ENCODE data around the gene GATA3.

GATA3 gene

DNA sequence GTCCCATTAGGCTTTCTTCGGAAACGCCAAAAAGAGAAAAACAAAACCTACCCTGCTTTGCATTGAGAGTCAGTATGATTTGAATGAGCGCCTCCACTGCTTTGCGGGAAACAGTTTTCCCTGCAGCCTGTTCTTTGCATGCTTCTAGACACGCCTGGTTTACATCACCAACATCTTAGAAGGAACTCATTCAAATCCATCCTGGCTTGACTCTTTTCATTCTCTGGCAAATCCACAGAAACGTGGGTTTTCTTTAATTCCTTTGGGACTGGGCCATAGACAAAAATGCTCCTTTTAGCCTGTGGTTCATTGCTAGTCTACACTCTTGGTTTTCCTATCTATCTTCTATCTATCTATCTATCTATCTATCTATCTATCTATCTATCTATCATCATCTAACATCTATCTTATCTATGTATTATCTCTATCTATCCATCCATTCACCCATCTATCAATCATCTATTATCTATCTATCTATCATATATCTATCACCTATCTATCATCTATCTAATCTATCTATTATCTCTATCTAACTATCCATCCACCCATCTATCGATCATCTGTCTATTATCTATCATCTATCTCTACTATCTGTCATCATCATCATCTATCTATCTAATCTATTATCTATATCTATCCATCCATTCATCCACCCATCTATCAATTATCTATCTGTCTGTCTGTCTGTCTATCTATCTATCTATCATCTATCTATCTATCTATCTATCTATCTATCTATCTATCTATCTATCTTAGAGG is 68.3 kb downstream of the GATA3 start:
- Histone ChIP-seq H3K27me3 (ENCODE audit: insufficient read depth, low read length) (no peaks in the 10 kb centered on the region), H3K4me3 (ENCODE audit: low read depth, low read length) (no peak overlapping the region), H3K79me2 (ENCODE audit: control insufficient read depth, insufficient read depth, low read length, unreplicated experiment) (no peaks in the 10 kb centered on the region), H3K27ac (ENCODE audit: low read depth, low read length) (no peak overlapping the region), H3K36me3 (ENCODE audit: insufficient read depth, low read length) (no peaks in the 10 kb centered on the region), H2AFZ (ENCODE audit: low read length, unreplicated experiment) (no peak overlapping the region), H3K4me1 (ENCODE audit: control insufficient read depth, insufficient read depth, low read length, unreplicated experiment) (no peaks in the 10 kb centered on the region)

DNA sequence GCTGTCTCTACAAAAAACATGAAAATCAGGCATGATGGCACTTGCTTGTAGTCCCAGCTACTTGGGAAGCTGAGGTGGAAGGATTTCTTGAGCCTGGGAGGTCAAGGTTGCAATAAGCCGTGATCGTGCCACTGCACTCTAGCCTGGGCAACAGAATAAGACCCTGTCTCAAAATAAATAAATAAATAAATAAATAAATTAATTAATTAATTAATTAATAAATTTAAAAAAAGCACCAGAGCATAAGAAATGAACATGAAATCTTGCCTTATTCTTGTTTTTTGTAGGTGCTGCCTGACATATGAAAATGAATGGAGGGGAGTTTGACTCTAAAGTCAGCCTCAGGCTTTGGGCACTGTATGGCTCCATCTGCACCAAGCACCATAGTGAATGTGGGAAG is 69.9 kb downstream of the GATA3 start:
- Histone ChIP-seq H3K36me3 (ENCODE audit: insufficient read depth, low read length) (no peaks in the 10 kb centered on the region), H3K4me1 (ENCODE audit: control insufficient read depth, insufficient read depth, low read length, unreplicated experiment) (no peaks in the 10 kb centered on the region), H3K4me3 (ENCODE audit: low read depth, low read length) (no peak overlapping the region), H3K27me3 (ENCODE audit: insufficient read depth, low read length) (no peaks in the 10 kb centered on the region), H3K79me2 (ENCODE audit: control insufficient read depth, insufficient read depth, low read length, unreplicated experiment) (no peaks in the 10 kb centered on the region), H3K27ac (ENCODE audit: low read depth, low read length) (no peak overlapping the region), H2AFZ (ENCODE audit: low read length, unreplicated experiment) (no peak overlapping the region)

Data from ACC112 (cell line).